ENCODE results near the gene PRKCA. TPM values are rescaled to one million over a fixed set of nuclear protein-coding genes. Genes with fewer than 3 reads are reported as not detected.

PRKCA gene
- polyA plus RNA-seq, 2 of the 4 experiments (the other 2 are of a cell fraction): 28.8 to 65.0 TPM

GRCh38 chr17:66491213-66491612 is 188.8 kb downstream of the PRKCA start:
- H3K9me3 ChIP-seq: no peaks in the 10 kb centered on the region
- no peak overlapping the region for H3K4me3 ChIP-seq
- ATAC-seq (no peak), FAIRE-seq (no peak), DNase-seq (ENCODE audit: low read depth in 1 of 2, low spot score in 1 of 2) (no peak)
- CTCF ChIA-PET: interaction anchor here (0.6 to 1.4 kb wide), 3 partner anchors 10 to 76 kb away, joined by 3 to 4 read pairs (median 4); no protein-coding TSS in a partner anchor
- POLR2A ChIA-PET: no interaction called here
- no peak for TF ChIP-seq USF2 (IDR thresholded peaks at IDR 0.05)
- no peak for TF ChIP-seq MAZ (IDR thresholded peaks at IDR 0.05; ENCODE audit: borderline replicate concordance, low read depth, low read length)
- no peak for TF ChIP-seq E2F6 (IDR thresholded peaks at IDR 0.05; ENCODE audit: borderline replicate concordance, low read depth)
- TF ChIP-seq MAX (IDR thresholded peaks at IDR 0.05): no peak
- TF ChIP-seq RNF2 (IDR thresholded peaks at IDR 0.05; ENCODE audit: borderline replicate concordance, low read depth): no peak
- TF ChIP-seq EHMT2 (IDR thresholded peaks at IDR 0.05; ENCODE audit: low read depth): no peak
- no peak for TF ChIP-seq HOXA7 (CRISPR knock-in tag; IDR thresholded peaks at IDR 0.05)
- no peak for TF ChIP-seq ZFP36 (IDR thresholded peaks at IDR 0.05; ENCODE audit: borderline replicate concordance, partially characterized antibody)
- TF ChIP-seq HOXB5 (CRISPR knock-in tag; IDR thresholded peaks at IDR 0.05): no peak
- no peak for TF ChIP-seq ZNF302 (CRISPR knock-in tag; IDR thresholded peaks at IDR 0.05)
- TF ChIP-seq POLR2A (IDR thresholded peaks at IDR 0.05; ENCODE audit: low read length): no peak
- TF ChIP-seq CHD4 (IDR thresholded peaks at IDR 0.05; ENCODE audit: borderline replicate concordance): no peak
- H3K4me1 ChIP-seq: peaks cover 58% of the 10 kb centered on the region
- 74% methylated on average over 2 of the region's 2 CpGs for WGBS (ENCODE audit: missing lambda C conversion rate)
- no peak overlapping the region for H3K4me2 ChIP-seq
- H3K27ac ChIP-seq: peak overlapping the region in 1 of 2 experiments; percentile 82; a peak in 2 of 6 replicates

GRCh38 chr17:66491665-66492064 is 189.3 kb downstream of the PRKCA start:
- WGBS (ENCODE audit: missing lambda C conversion rate): 95% methylated on average over 3 of the region's 3 CpGs
- POLR2A ChIA-PET: no interaction called here
- Histone ChIP-seq H3K27ac (peak overlapping the region in 1 of 2 experiments; percentile 82; a peak in 3 of 6 replicates), H3K4me1 (peaks cover 58% of the 10 kb centered on the region), H3K4me3 (no peak overlapping the region), H3K9me3 (no peaks in the 10 kb centered on the region), H3K4me2 (no peak overlapping the region)
- ATAC-seq (no peak), DNase-seq (ENCODE audit: low read depth in 1 of 2, low spot score in 1 of 2) (no peak), FAIRE-seq (no peak)
- CTCF ChIA-PET: interaction anchor here (0.6 to 1.4 kb wide), 3 partner anchors 10 to 75 kb away, joined by 3 to 4 read pairs (median 4); no protein-coding TSS in a partner anchor
- TF ChIP-seq HES2 (IDR thresholded peaks at IDR 0.05) (no peak), BCL3 (IDR thresholded peaks at IDR 0.05) (no peak), E2F6 (IDR thresholded peaks at IDR 0.05; ENCODE audit: borderline replicate concordance, low read depth) (no peak), CBX2 (IDR thresholded peaks at IDR 0.05; ENCODE audit: borderline replicate concordance, low read depth) (no peak), RNF2 (IDR thresholded peaks at IDR 0.05; ENCODE audit: borderline replicate concordance, low read depth) (no peak), CTCF (IDR thresholded peaks at IDR 0.05) (no peak), TP53 (CRISPR knock-in tag; IDR thresholded peaks at IDR 0.05) (no peak), RFX5 (IDR thresholded peaks at IDR 0.05) (no peak), ZC3H11A (IDR thresholded peaks at IDR 0.05) (no peak), JUN (IDR thresholded peaks at IDR 0.05) (no peak), BHLHE40 (IDR thresholded peaks at IDR 0.05; ENCODE audit: low read depth, low read length) (no peak), SMC3 (IDR thresholded peaks at IDR 0.05) (no peak), NFE2L2 (conservative IDR thresholded peaks at IDR 0.05; ENCODE audit: low read length) (no peak), KDM1A (IDR thresholded peaks at IDR 0.05; ENCODE audit: low read depth) (no peak), HOXA7 (CRISPR knock-in tag; IDR thresholded peaks at IDR 0.05) (no peak), GATA3 (IDR thresholded peaks at IDR 0.05; ENCODE audit: borderline replicate concordance) (no peak), NPAS2 (CRISPR knock-in tag; IDR thresholded peaks at IDR 0.05; ENCODE audit: borderline replicate concordance) (no peak), CHD2 (IDR thresholded peaks at IDR 0.05; ENCODE audit: low read length, partially characterized antibody) (no peak), REST (IDR thresholded peaks at IDR 0.05) (no peak), ZNF302 (CRISPR knock-in tag; IDR thresholded peaks at IDR 0.05) (no peak)
